Stimulated activated effector memory CD8-positive, alpha-beta T cell treated with anti-CD3 and anti-CD28 coated beads, Interleukin-12 subunit alpha, Interleukin-12 subunit beta, amount 100 ng/mL, for 72 hours (primary cell): ENCODE measurements around the gene IL16.

Source experiments
- ATAC-seq: fragments of 150-1000 bp; cut with Tn5 transposase; 2 replicates; pipeline ENCODE4 v1.10.0; 2021
- DNase-seq, 2 donors: peaks; one replicate each; pipeline ENCODE4 v3.0.0; 2021 to 2022; ENCODE audit warnings: low spot score in 2 of 2
- H3K27ac Mint-ChIP-seq: one replicate; pipeline ENCODE4 v1.8.0; 2022; ENCODE audit warnings: mild to moderate bottlenecking, mixed read lengths
- H3K36me3 Mint-ChIP-seq: one replicate; pipeline ENCODE4 v1.8.0; 2022; ENCODE audit warnings: mild to moderate bottlenecking, mixed read lengths
- H3K4me1 Mint-ChIP-seq: one replicate; pipeline ENCODE4 v1.8.0; 2022; ENCODE audit warnings: mixed read lengths
- H3K4me3 Mint-ChIP-seq: one replicate; pipeline ENCODE4 v1.8.0; 2022; ENCODE audit warnings: mild to moderate bottlenecking, mixed read lengths
- H3K9me3 Mint-ChIP-seq: one replicate; pipeline ENCODE4 v1.8.0; 2022; ENCODE audit warnings: mixed read lengths

The IL16 gene

GRCh38 chr15:81270188-81270587 lies 73.5 kb downstream of the IL16 start:
- peaks cover 26% of the 10 kb centered on the region for H3K4me1 Mint-ChIP-seq
- no peak for DNase-seq
- H3K4me3 Mint-ChIP-seq: no peak overlapping the region
- no peaks in the 10 kb centered on the region for H3K36me3 Mint-ChIP-seq
- ATAC-seq: no peak
- H3K27ac Mint-ChIP-seq: no peak overlapping the region
- no peaks in the 10 kb centered on the region for H3K9me3 Mint-ChIP-seq

GRCh38 chr15:81270781-81271491 lies 74.3 kb downstream of the IL16 start:
- DNase-seq (no peak), ATAC-seq (peak; percentile 55)
- no peaks in the 10 kb centered on the region for H3K36me3 Mint-ChIP-seq
- H3K4me3 Mint-ChIP-seq: no peak overlapping the region
- no peaks in the 10 kb centered on the region for H3K9me3 Mint-ChIP-seq
- H3K27ac Mint-ChIP-seq: no peak overlapping the region
- peaks cover 21% of the 10 kb centered on the region for H3K4me1 Mint-ChIP-seq

- no peak overlapping the region for H3K4me3 Mint-ChIP-seq
- DNase-seq: no peak
- H3K9me3 Mint-ChIP-seq: peaks cover 5% of the 10 kb centered on the region
- peaks cover 10% of the 10 kb centered on the region for H3K4me1 Mint-ChIP-seq
- no peaks in the 10 kb centered on the region for H3K36me3 Mint-ChIP-seq
- H3K27ac Mint-ChIP-seq: no peak overlapping the region
- ATAC-seq: no peak
Observed at GRCh38 chr15:81271761-81272644, 75.3 kb downstream of the IL16 start.

- Mint-ChIP-seq H3K36me3 (no peaks in the 10 kb centered on the region), H3K27ac (no peak overlapping the region), H3K4me3 (no peak overlapping the region), H3K4me1 (peaks cover 10% of the 10 kb centered on the region), H3K9me3 (peaks cover 9% of the 10 kb centered on the region)
- ATAC-seq: no peak
- DNase-seq: peak in 1 of 2 donors; percentile 30
Observed at GRCh38 chr15:81273200-81273599, 76.5 kb downstream of the IL16 start.

- H3K27ac Mint-ChIP-seq: no peak overlapping the region
- H3K36me3 Mint-ChIP-seq: no peaks in the 10 kb centered on the region
- H3K4me1 Mint-ChIP-seq: peaks cover 10% of the 10 kb centered on the region
- DNase-seq (no peak), ATAC-seq (no peak)
- H3K9me3 Mint-ChIP-seq: peaks cover 10% of the 10 kb centered on the region
- H3K4me3 Mint-ChIP-seq: no peak overlapping the region
Observed at GRCh38 chr15:81273855-81274254, 77.2 kb downstream of the IL16 start.

GRCh38 chr15:81274255-81274654 lies 77.6 kb downstream of the IL16 start:
- Mint-ChIP-seq H3K4me3 (no peak overlapping the region), H3K27ac (no peak overlapping the region), H3K36me3 (no peaks in the 10 kb centered on the region), H3K4me1 (peaks cover 10% of the 10 kb centered on the region), H3K9me3 (peaks cover 10% of the 10 kb centered on the region)
- DNase-seq: no peak
- ATAC-seq: no peak

GRCh38 chr15:81274931-81275707 lies 78.4 kb downstream of the IL16 start:
- Mint-ChIP-seq H3K4me1 (peaks cover 10% of the 10 kb centered on the region), H3K27ac (peak overlapping the region; percentile 35), H3K4me3 (peak overlapping the region; percentile 4), H3K9me3 (peaks cover 10% of the 10 kb centered on the region), H3K36me3 (no peaks in the 10 kb centered on the region)
- DNase-seq (peak; percentile 61 to 87), ATAC-seq (peak; percentile 84)

GRCh38 chr15:81275711-81276392 lies 79.2 kb downstream of the IL16 start:
- no peak overlapping the region for H3K4me3 Mint-ChIP-seq
- peak overlapping the region; percentile 35 for H3K27ac Mint-ChIP-seq
- peaks cover 10% of the 10 kb centered on the region for H3K9me3 Mint-ChIP-seq
- DNase-seq (no peak), ATAC-seq (no peak)
- no peaks in the 10 kb centered on the region for H3K36me3 Mint-ChIP-seq
- H3K4me1 Mint-ChIP-seq: peaks cover 10% of the 10 kb centered on the region

GRCh38 chr15:81276967-81277366 lies 80.3 kb downstream of the IL16 start:
- Mint-ChIP-seq H3K4me3 (no peak overlapping the region), H3K27ac (no peak overlapping the region), H3K9me3 (peaks cover 10% of the 10 kb centered on the region), H3K36me3 (no peaks in the 10 kb centered on the region), H3K4me1 (peaks cover 13% of the 10 kb centered on the region)
- ATAC-seq: no peak
- DNase-seq: no peak

GRCh38 chr15:81277851-81278250 lies 81.2 kb downstream of the IL16 start:
- no peak for ATAC-seq
- DNase-seq: no peak
- Mint-ChIP-seq H3K4me3 (no peak overlapping the region), H3K9me3 (peaks cover 10% of the 10 kb centered on the region), H3K27ac (no peak overlapping the region), H3K36me3 (no peaks in the 10 kb centered on the region), H3K4me1 (peaks cover 14% of the 10 kb centered on the region)

- Mint-ChIP-seq H3K4me3 (no peak overlapping the region), H3K9me3 (peaks cover 10% of the 10 kb centered on the region), H3K36me3 (no peaks in the 10 kb centered on the region), H3K27ac (no peak overlapping the region), H3K4me1 (peaks cover 14% of the 10 kb centered on the region)
- ATAC-seq: no peak
- DNase-seq: no peak
Observed at GRCh38 chr15:81278306-81279029, 81.8 kb downstream of the IL16 start.

- ATAC-seq (no peak), DNase-seq (no peak)
- Mint-ChIP-seq H3K4me1 (peaks cover 10% of the 10 kb centered on the region), H3K4me3 (no peak overlapping the region), H3K27ac (peak overlapping the region; percentile 33), H3K36me3 (no peaks in the 10 kb centered on the region), H3K9me3 (peaks cover 10% of the 10 kb centered on the region)
Observed at GRCh38 chr15:81279621-81280485, 83.2 kb downstream of the IL16 start.

GRCh38 chr15:81280696-81281455 lies 84.2 kb downstream of the IL16 start:
- no peak overlapping the region for H3K4me3 Mint-ChIP-seq
- peaks cover 15% of the 10 kb centered on the region for H3K4me1 Mint-ChIP-seq
- ATAC-seq (no peak), DNase-seq (no peak)
- no peak overlapping the region for H3K27ac Mint-ChIP-seq
- H3K36me3 Mint-ChIP-seq: no peaks in the 10 kb centered on the region
- peaks cover 10% of the 10 kb centered on the region for H3K9me3 Mint-ChIP-seq
